Measurements from ENCODE around the gene WDR90. TPM values are rescaled to one million over a fixed set of nuclear protein-coding genes. Genes with fewer than 3 reads are reported as not detected.
A peak's percentile ranks its signal among the peaks of the same experiment; 100 is the strongest.

Gene WDR90
- polyA plus RNA-seq, 1 donor (not counting 4 experiments of a cell fraction or from before 2014, with no cell fraction given), result 5.9 TPM

DNA sequence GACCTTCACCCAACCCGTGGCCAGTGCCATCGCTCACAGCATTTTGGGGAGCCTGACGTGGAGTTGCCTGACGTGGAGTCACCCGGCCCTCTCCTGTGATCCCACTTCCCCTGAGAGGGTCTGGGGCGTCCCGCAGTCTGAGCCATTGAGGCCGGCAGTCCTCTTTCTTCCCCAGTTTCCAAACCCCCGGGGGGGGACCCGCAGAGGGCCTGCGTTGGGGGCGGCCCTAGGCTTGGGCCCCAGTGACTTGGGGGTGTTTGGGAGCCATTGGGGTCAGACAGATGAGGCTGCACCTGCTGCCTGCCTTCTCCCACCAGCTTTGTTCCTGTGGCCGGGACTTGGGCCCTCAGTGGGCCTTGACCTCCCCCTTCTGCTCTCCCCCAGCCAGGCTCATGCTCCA lies 20.5 kb downstream of the WDR90 start:
- no peaks in the 10 kb centered on the region for H4K20me1 ChIP-seq (ENCODE audit: control insufficient read depth, extremely low read depth, insufficient read depth, low read length)
- no peak overlapping the region for H3K4me3 ChIP-seq (ENCODE audit: control insufficient read depth in 2 of 3, extremely low read depth in 1 of 3, insufficient read depth in 2 of 3, low read depth in 1 of 3, low read length in 3 of 3)
- no peaks in the 10 kb centered on the region for H3K27me3 ChIP-seq (ENCODE audit: control insufficient read depth, extremely low read depth, insufficient read depth, low read length)
- no peaks in the 10 kb centered on the region for H3K9me1 ChIP-seq (ENCODE audit: control insufficient read depth, extremely low read depth, insufficient read depth, low read length)
- H2AFZ ChIP-seq (ENCODE audit: control insufficient read depth, low read length), result no peak overlapping the region
- peaks cover 18 to 33% of the 10 kb centered on the region in 2 experiments for H3K36me3 ChIP-seq (ENCODE audit: control insufficient read depth in 2 of 2, extremely low read depth in 1 of 2, insufficient read depth in 2 of 2, low read length in 2 of 2)
- H3K4me1 ChIP-seq (ENCODE audit: control insufficient read depth, extremely low read depth, insufficient read depth, low read length), result peaks cover 10% of the 10 kb centered on the region
- H3K9me3 ChIP-seq (ENCODE audit: control insufficient read depth, low read depth, low read length), result no peaks in the 10 kb centered on the region
- H3K9ac ChIP-seq (ENCODE audit: control insufficient read depth, extremely low read depth, insufficient read depth, low read length), result no peak overlapping the region
- peaks cover 28% of the 10 kb centered on the region for H3K79me2 ChIP-seq (ENCODE audit: control insufficient read depth, insufficient read depth, low read length)
- H3K4me2 ChIP-seq (ENCODE audit: control insufficient read depth, extremely low read depth, insufficient read depth, low read depth, low read length), result peak overlapping the region; percentile 83
- no peak for TF ChIP-seq EZH2 (IDR thresholded peaks at IDR 0.05; ENCODE audit: low read length)
- TF ChIP-seq, protein P1, sequence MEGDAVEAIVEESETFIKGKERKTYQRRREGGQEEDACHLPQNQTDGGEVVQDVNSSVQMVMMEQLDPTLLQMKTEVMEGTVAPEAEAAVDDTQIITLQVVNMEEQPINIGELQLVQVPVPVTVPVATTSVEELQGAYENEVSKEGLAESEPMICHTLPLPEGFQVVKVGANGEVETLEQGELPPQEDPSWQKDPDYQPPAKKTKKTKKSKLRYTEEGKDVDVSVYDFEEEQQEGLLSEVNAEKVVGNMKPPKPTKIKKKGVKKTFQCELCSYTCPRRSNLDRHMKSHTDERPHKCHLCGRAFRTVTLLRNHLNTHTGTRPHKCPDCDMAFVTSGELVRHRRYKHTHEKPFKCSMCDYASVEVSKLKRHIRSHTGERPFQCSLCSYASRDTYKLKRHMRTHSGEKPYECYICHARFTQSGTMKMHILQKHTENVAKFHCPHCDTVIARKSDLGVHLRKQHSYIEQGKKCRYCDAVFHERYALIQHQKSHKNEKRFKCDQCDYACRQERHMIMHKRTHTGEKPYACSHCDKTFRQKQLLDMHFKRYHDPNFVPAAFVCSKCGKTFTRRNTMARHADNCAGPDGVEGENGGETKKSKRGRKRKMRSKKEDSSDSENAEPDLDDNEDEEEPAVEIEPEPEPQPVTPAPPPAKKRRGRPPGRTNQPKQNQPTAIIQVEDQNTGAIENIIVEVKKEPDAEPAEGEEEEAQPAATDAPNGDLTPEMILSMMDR (optimal IDR thresholded peaks at IDR 0.05 in 1 of 3, IDR thresholded peaks at IDR 0.05 in 1 of 3, conservative IDR thresholded peaks at IDR 0.05 in 1 of 3; ENCODE audit: extremely low read depth in 1 of 3, insufficient read depth in 2 of 3, low read length in 3 of 3), result no peak
- no peak for FAIRE-seq
- no peak overlapping the region for H3K27ac ChIP-seq (ENCODE audit: control insufficient read depth, insufficient read depth, low read length)
- DNase-seq (ENCODE audit: low read depth, low spot score), result no peak
- dilution Hi-C loops (cut with MboI; ENCODE audit: extremely low pct_ligation_motif_present, low sequenced_read_pairs), result no loop called here

DNA sequence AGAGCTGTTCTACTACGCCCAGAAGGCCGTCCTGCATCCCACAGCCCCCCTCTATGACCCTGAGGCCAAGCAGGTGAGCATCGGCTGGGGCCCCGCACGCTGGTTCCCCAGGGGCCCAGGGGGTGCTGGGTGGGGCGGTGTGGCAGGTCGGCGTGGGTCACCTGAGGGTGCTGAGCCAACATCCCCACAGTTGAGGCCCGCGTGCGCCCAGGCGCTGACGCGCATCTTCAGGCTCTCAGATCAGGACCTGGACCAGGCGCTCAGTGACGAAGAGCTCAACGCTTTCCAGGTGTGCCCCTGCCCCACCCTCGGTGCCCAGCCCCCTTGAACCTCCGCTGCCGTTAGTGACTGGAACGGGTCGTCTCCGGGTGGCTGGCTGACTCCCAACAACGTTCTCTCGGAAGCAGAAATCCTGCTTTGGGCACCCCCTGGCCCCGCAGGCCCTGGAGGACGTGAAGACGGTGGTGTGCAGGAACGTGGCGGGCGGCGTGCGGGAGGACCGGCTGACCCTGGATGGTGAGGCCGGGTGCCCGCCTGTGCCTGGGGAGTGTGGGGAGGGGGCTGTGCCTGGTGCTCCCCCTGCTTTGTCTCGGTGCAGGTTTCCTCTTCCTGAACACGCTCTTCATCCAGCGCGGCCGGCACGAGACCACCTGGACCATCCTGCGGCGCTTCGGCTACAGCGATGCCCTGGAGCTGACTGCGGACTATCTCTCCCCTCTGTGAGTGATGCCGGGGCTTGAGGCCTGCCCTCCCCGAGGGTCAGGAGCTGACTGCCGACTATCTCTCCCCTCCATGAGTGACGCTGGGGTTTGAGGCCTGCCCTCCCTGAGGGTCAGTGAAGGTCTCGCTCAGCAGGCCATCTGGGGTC lies 21.6 kb downstream of the WDR90 start:
- peaks cover 18 to 33% of the 10 kb centered on the region in 2 experiments for H3K36me3 ChIP-seq (ENCODE audit: control insufficient read depth in 2 of 2, extremely low read depth in 1 of 2, insufficient read depth in 2 of 2, low read length in 2 of 2)
- no peak for DNase-seq (ENCODE audit: low read depth, low spot score)
- H4K20me1 ChIP-seq (ENCODE audit: control insufficient read depth, extremely low read depth, insufficient read depth, low read length), result no peaks in the 10 kb centered on the region
- no peak overlapping the region for H2AFZ ChIP-seq (ENCODE audit: control insufficient read depth, low read length)
- peaks cover 14% of the 10 kb centered on the region for H3K4me1 ChIP-seq (ENCODE audit: control insufficient read depth, extremely low read depth, insufficient read depth, low read length)
- dilution Hi-C loops (cut with MboI; ENCODE audit: extremely low pct_ligation_motif_present, low sequenced_read_pairs), result no loop called here
- no peak for FAIRE-seq
- no peak overlapping the region for H3K4me3 ChIP-seq (ENCODE audit: control insufficient read depth in 2 of 3, extremely low read depth in 1 of 3, insufficient read depth in 2 of 3, low read depth in 1 of 3, low read length in 3 of 3)
- H3K79me2 ChIP-seq (ENCODE audit: control insufficient read depth, insufficient read depth, low read length), result peaks cover 28% of the 10 kb centered on the region
- H3K27ac ChIP-seq (ENCODE audit: control insufficient read depth, insufficient read depth, low read length), result no peak overlapping the region
- no peaks in the 10 kb centered on the region for H3K9me3 ChIP-seq (ENCODE audit: control insufficient read depth, low read depth, low read length)
- H3K4me2 ChIP-seq (ENCODE audit: control insufficient read depth, extremely low read depth, insufficient read depth, low read depth, low read length), result no peak overlapping the region
- H3K9me1 ChIP-seq (ENCODE audit: control insufficient read depth, extremely low read depth, insufficient read depth, low read length), result no peaks in the 10 kb centered on the region
- H3K9ac ChIP-seq (ENCODE audit: control insufficient read depth, extremely low read depth, insufficient read depth, low read length), result no peak overlapping the region
- TF ChIP-seq EZH2 (IDR thresholded peaks at IDR 0.05; ENCODE audit: low read length), result no peak
- TF ChIP-seq, protein P1 (optimal IDR thresholded peaks at IDR 0.05 in 1 of 3, IDR thresholded peaks at IDR 0.05 in 1 of 3, conservative IDR thresholded peaks at IDR 0.05 in 1 of 3; ENCODE audit: extremely low read depth in 1 of 3, insufficient read depth in 2 of 3, low read length in 3 of 3), result no peak
- H3K27me3 ChIP-seq (ENCODE audit: control insufficient read depth, extremely low read depth, insufficient read depth, low read length), result no peaks in the 10 kb centered on the region

All from keratinocyte (primary cell).